T-helper 2 cell treated with Interferon-gamma antibody and Interleukin-4, amounts not matched to agents 100 ng/mL and 5 ng/mL, for 36 hours (primary cell): ENCODE measurements around the gene COLGALT1. TPM values are rescaled to one million over a fixed set of nuclear protein-coding genes. Genes with fewer than 3 reads are reported as not detected.
"Not testable (repeated sequence)": the region's sequence is repeated elsewhere in the genome, so short reads cannot be mapped to it uniquely, and the experiment has no call there.

ENCODE experiments used
- intact Hi-C: fragments of 100-400 bp; cut with micrococcal nuclease; formaldehyde crosslinking; loops from one replicate; pipeline ENCODE4 v1.15.1; 2023
- total RNA-seq: library from RNA; stranded (reverse); gene quantifications from 2 replicates; pipeline ENCODE4 v1.2.3, GENCODE V29; 2022

Gene COLGALT1
- 55.9 and 61.7 TPM in 2 replicates for total RNA-seq

GRCh38 chr19:17555480-17555928 is at the start of gene COLGALT1:
Gene COLGALT1, plus strand, starts transcription at chr19:17555649. Its CDS starts 65 bp downstream, at chr19:17555714.
- intact Hi-C loops, result loop anchor here (1.0 to 10.0 kb wide), 3 partner anchors 16 to 189 kb away; no protein-coding TSS in a partner anchor

- intact Hi-C loops, result no loop called here
Measured at GRCh38 chr19:17506745-17507144, 48.7 kb upstream of the COLGALT1 start.

GRCh38 chr19:17508558-17508933 is 46.9 kb upstream of the COLGALT1 start:
- intact Hi-C loops, result not testable (repeated sequence)

- intact Hi-C loops, result loop anchor here (5.0 kb wide), 2 partner anchors 173 to 347 kb away; partner anchors contain the start of genes GTPBP3 and RPL18A
Measured at GRCh38 chr19:17510220-17510993, 45.0 kb upstream of the COLGALT1 start.

DNA sequence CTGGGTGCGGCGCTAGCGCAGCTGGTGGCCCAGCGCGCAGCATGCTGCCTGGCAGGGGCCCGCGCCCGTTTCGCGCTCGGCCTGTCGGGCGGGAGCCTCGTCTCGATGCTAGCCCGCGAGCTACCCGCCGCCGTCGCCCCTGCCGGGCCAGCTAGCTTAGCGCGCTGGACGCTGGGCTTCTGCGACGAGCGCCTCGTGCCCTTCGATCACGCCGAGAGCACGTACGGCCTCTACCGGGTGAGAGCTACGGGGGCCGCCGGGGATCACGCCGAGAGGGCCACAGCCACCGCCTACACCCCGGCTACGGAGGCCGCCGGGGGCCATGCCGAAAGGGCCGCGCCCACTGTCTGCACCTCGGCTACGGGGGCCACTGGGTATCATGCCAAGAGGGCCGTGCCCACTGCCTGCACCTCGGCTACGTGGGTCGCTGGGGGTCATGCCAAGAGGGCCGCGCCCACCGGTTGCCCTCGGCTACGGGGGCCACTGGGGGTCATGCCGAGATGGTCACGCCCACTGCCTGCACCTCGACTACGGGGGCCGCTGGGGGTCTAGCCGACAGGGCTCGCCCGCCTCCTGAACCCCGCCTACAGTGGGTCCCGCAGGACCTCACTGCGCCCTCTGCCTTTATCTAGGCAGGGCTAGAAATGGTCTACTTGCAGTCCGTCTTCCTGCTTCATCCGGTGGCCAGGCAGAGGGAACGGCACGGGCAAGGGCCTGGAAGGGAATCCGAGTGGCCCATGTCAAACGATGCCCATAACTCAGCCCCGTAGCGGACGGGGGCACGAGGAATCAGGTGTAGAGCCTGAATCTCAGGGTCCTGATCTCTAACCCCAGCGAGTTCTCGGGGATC is 43.5 kb upstream of the COLGALT1 start:
- intact Hi-C loops, result loop anchor here (1.0 to 5.0 kb wide), 6 partner anchors 20 to 345 kb away; partner anchors contain the start of genes BABAM1, COLGALT1, GTPBP3 and RPL18A

DNA sequence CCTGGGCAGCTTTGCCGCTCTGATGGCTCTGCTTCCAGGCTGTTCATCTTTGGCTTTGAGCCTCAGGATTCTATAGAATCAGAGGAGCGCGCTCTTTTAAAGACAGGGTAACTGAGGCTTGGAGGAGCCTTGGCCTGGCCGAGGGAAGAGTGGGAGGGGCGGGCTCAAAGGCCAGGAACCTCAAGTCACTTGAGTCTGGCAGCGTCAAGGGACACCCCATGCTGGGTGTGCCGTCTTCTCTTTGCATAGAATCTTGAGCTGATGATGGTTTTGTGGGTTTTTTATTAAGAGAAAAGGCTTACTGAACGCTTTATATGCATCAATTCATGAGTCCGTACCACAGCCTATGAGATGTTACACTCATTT is 42.9 kb upstream of the COLGALT1 start:
- intact Hi-C loops, result loop anchor here (1.0 to 5.0 kb wide), 4 partner anchors 43 to 345 kb away; partner anchors contain the start of genes COLGALT1, GTPBP3 and RPL18A

GRCh38 chr19:17515408-17516149 is 39.9 kb upstream of the COLGALT1 start:
- intact Hi-C loops, result no loop called here

GRCh38 chr19:17517898-17518297 is 37.6 kb upstream of the COLGALT1 start:
- intact Hi-C loops, result no loop called here

DNA sequence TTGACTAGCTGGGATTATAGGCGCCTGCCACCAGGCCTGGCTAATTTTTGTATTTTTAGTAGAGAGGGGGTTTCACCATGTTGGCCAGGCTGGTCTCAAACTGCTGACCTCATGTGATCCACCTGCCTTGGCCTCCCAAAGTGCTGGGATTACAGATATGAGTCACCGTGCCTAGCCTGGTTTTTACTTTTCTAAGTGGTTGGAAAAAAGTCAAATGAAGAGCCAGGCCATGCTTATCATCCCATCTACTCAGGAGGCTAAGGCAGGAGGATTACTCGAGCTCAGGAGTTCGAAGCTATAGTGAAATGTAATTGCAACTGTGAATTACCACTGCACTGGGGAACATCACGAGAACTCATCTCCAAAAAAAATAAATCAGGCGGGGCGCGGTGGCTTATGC is 36.8 kb upstream of the COLGALT1 start:
- intact Hi-C loops, result not testable (repeated sequence)

- intact Hi-C loops, result no loop called here
Measured at GRCh38 chr19:17519967-17520366, 35.5 kb upstream of the COLGALT1 start.

DNA sequence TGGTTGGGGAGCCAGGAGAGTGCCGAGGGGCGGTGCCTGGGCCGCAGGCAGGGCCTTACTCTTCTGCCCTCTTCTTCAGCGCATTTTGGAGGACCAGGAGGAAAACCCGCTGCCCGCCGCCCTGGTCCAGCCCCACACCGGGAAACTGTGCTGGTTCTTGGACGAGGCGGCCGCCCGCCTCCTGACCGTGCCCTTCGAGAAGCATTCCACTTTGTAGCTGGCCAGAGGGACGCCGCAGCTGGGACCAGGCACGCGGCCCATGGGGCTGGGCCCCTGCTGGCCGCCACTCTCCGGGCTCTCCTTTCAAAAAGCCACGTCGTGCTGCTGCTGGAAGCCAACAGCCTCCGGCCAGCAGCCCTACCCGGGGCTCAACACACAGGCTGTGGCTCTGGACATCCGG is 34.6 kb upstream of the COLGALT1 start:
- intact Hi-C loops, result no loop called here

DNA sequence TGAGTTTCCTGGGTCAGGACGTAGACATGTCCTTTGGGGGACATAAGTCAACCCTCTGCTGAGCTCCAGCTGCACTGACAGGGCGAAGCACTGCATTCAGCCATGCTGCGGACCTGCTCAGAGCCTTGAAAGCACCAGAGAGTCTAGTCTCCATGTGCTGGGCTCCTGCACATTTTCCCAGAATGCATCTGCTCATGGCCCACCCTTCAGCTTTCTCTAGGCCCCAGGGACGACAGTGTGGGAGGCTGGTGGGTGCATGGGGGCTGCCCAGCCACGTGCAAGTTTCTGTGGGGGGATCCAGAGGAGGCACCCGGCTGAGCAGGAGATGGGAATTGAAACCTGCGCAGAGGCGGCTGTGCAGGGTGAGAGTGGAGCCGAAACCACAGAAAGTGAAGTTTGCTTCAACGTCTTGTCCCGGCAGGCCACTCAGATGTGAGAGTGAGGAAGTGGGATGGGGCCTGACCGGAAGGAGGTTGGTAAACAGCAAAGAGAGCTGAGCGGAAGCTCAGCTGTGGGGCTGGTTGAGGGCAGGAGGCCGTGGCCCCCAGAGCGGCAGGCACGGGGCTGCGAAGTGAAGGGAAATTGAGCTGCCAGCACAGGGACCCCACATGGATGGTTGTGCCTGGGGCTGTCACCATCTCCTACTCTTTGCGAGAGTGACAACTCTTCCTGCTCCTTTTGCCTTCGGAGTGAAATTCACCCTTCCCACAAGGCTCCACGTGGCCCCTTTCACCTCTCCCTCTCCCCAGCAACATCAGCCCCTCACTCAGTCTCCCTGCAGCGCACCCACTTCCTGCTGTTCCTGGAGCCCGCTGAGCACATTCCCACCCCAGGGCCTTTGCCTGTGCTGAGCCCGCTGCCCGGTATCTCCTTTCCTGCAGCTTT is 32.2 kb upstream of the COLGALT1 start:
- intact Hi-C loops, result no loop called here

- intact Hi-C loops, result no loop called here
Measured at GRCh38 chr19:17524651-17525050, 30.8 kb upstream of the COLGALT1 start.

- intact Hi-C loops, result no loop called here
Measured at GRCh38 chr19:17525141-17525540, 30.3 kb upstream of the COLGALT1 start.

DNA sequence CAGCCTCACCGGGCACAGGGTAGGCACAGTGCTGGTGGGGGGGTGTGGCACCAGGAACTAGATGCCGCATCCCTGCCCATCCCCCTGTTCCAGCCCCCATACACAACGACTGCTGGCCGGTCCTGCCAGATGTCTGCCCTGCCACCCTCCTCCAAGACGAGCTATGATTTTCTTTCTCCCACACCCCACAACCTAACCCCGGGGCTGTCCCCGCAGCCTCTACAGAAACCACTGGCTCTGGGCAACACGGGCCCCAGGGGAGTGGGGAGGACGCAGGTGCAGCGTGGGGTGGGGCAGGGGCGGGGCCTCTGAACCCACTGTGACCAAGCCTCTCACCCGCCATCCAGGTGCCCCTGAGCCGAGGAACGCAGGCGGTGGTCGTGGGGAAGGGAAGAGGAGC is 28.5 kb upstream of the COLGALT1 start:
- intact Hi-C loops, result no loop called here

DNA sequence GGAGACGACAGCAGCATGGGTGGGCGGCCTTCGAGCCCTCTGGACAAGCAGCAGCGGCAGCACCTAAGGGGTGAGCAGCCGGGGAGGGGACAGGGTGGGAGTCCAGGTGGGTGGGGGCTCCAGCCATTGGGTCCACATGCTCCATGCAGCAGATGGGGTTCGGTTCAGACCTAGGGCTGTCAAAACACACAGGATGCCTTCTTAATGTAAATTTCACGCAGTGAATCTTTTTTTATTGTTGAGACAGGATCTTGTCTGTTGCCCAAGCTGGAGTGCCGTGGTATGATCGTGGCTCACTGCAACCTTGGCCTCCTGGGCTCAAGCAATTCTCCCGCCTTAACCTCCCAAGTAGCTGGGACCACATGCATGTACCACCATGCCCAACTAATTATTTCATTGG is 28.1 kb upstream of the COLGALT1 start:
- intact Hi-C loops, result no loop called here

GRCh38 chr19:17528610-17529009 is 26.8 kb upstream of the COLGALT1 start:
- intact Hi-C loops, result no loop called here

DNA sequence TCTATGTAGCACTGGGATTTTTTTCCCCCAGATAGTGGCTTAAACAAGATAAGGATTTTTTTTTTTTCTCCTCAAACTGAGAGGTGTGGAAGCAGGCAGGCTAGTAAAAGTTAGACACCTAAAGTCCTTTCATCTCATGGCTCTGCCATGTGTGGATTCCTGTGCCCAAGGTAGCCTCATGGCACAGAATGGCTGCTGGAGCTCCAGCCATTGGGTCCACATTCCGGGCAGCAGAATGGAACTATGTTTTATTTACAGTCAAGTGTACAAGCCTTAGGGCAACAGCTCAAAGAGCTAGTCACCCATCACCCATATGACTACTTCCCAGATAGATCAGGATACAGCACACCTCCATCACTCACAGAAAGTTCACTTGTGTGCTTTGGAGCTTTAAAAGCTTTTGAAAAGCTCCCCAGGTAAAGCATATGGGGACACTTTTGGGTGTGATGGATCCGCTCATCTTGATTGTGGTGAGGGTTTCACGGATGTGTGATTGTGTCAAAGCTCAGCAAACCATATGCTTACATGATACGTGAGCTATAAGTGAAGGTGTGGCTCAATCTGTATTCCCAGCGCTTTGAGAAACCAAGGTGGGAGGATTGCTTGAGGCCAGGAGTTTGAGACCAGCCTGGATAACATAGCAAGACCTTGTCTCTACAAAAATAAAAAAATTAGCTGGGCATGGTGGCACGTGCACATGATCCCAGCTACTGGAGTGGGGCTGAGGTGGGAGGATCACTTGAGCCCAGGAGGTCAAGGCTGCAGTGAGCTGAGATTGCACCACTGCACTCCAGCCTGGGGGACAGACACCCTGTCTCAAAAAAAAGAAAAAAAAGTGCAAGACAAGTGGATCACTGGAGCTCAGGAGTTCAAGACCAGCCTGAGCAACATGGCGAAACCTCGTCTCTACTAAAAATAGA is 25.9 kb upstream of the COLGALT1 start:
- intact Hi-C loops, result no loop called here

GRCh38 chr19:17530586-17530985 is 24.9 kb upstream of the COLGALT1 start:
- intact Hi-C loops, result no loop called here
